H54 (cell line): Measurements from ENCODE around the gene TNK2.
A peak's percentile ranks its signal among the peaks of the same experiment; 100 is the strongest.
"Not testable (repeated sequence)": the region's sequence is repeated elsewhere in the genome, so short reads cannot be mapped to it uniquely, and the experiment has no call there.

Experiments used
- DNase-seq: peaks from one replicate; pipeline ENCODE4 v3.0.0; 2011; ENCODE audit warnings: low spot score, mixed read lengths; ENCODE audit not compliant: insufficient read length
- FAIRE-seq: peaks from 3 replicates; lab custom pipeline; 2011; peaks lifted over from hg19 to GRCh38; lab: Jason Lieb, UNC
- POLR2A ChIP-seq: IDR thresholded peaks from 2 replicates; pipeline ENCODE4 v1.6.1; 2011; ENCODE audit warnings: low read depth, mild to moderate bottlenecking, low read length

Gene TNK2

GRCh38 chr3:195838714-195839113 is 69.6 kb downstream of the TNK2 start:
- TF ChIP-seq POLR2A, result no peak
- no peak for FAIRE-seq
- no peak for DNase-seq

DNA sequence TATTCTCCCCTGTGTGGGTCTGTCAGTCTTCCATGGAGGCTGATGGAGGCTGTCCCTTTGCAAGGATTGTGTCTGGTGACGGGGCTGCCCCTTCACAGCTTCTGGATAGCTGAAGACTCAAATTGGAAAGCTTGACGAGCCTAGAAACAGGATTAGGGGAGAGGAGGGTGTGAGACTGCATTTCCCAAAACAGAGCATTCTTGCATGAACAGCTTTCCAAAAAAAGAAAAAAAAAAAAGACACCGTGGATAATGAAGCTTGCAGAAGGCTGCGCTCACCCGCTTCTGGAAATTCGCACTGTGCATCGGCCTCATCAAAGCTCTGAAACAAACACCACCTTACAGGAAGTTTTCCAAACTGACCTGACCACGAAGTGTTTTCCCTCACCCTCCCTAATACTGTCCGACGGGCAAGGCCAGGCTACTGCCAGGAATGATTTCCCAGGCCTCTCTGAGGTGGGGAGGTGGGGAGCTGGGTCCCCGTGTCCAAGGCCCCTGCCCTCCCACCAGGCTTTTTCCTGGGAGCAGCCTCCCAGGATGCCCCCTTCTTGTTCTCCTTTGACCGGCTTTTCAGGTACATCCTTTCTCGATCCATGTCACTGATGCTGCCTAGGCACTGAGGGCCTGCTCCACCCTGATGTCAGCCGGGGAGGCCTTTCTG is 71.7 kb downstream of the TNK2 start:
- no peak for DNase-seq
- FAIRE-seq, result no peak
- no peak for TF ChIP-seq POLR2A

DNA sequence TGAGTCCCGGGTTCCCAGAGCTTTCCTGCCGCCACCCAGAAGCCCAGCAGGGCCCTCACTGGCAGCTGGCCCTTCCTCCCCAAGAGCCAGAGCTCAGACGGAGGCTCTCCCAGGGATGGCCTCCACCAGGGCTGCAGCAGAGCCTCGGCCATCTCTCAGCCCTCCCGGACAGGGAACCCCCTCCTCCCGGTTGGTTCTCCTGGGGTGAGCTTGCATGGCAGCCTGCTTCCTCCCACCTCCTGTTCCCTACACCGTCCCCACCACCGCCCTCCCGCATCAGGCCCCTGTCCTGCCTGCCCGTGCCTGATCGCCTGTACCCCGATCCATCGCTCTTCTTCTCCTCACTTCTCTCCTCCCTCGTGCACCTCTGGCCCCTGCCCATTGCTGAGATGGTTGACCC is 72.6 kb downstream of the TNK2 start:
- DNase-seq (no peak), FAIRE-seq (no peak)
- TF ChIP-seq POLR2A, result no peak

- TF ChIP-seq POLR2A, result no peak
- FAIRE-seq, result no peak
These were observed 73.4 kb downstream of the TNK2 start for GRCh38 chr3:195834675-195835583.

DNA sequence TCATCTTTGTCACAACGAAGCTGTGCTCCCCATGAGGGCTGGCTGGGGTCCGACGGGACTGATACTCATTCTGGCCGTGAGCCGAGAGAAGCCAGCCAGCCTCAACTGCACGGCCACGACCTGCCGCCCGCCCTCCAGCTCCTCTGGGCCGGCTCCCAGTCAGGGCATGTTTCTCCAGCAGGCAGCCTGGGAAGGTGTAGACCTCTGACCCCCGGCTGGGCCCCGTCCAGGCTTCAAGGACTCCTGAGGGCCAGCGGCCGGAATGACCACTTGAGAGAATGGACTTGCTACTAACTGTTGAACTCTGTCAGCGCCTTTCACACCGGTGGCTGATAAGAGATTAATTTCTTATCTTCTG is 78.5 kb downstream of the TNK2 start:
- DNase-seq, result no peak
- FAIRE-seq, result no peak
- TF ChIP-seq POLR2A, result no peak

More at GRCh38 chr3:195834675-195835583, 73.4 kb downstream of the TNK2 start:
- no peak for DNase-seq

DNA sequence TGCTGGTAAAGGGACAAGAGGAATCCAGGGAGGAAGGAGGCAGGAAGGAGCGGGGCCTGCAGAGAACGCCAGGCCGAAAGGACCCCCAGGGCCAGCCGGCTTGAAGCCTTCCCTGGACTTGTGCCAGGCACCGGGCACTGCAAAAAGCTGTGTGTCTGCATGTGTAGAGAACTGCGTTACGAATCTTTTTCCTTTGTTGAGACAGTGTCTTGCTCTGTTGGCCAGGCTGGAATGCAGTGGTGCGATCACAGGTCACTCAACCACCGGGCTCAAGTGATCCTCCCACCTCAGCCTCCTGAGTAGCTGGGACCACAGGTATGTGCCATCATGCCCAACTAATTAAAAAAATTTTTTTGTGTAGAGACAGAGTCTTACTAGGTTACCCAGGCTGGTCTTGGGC is 79.6 kb downstream of the TNK2 start:
- FAIRE-seq, result no peak
- TF ChIP-seq POLR2A, result no peak

DNA sequence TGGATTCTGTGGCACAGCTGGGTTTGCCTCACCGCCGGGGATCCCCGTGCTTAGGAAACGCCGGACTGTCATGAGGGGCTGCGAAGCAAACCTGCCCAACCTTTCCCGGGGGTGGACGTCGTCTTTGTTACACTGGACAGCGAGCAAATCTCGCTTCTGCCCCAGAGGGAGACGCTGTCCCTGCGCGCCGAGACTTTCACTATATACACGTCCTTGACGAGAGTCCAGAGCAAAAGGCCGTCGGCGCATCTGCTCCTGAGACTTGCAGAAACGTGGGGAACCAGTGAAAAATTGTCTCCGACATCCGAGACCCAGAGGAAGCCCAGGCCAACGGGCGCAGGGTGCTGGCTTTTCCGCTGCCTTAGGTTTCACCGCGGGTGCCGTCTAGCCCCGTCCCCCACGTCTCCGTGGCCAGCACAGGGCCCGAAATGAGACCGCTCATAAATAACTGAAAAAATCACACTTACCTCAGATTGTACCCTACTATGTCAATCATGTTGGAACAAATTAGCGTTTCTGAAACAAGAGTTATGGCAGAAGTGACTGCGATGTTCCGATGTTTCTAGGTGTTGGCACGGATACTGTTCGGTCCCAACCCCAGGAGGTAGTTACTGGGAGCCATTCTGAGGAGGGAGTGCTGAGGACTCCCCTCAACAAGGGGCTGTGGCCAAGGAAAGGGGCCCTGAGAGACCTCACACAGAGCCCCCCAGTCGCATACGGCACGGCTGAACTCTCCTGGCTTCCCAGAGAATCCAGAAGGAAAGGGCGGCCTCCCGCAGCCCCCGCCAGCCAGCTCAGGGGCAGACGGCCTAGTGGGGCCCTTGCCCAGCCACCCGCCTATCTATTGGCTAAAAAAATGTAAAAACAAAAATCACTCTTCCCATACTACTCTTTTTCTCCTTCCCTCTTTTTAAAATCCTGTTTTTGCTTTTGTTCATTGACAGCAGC is 82.2 kb downstream of the TNK2 start:
- no peak for TF ChIP-seq POLR2A
- DNase-seq (no peak), FAIRE-seq (no peak)

More for the DNA sequence above, 79.6 kb downstream of the TNK2 start:
- no peak for DNase-seq

GRCh38 chr3:195825191-195825588 is 83.2 kb downstream of the TNK2 start:
- no peak for TF ChIP-seq POLR2A
- DNase-seq (no peak), FAIRE-seq (no peak)

GRCh38 chr3:195824425-195825190 is 83.7 kb downstream of the TNK2 start:
- not testable (repeated sequence) for FAIRE-seq, DNase-seq

DNA sequence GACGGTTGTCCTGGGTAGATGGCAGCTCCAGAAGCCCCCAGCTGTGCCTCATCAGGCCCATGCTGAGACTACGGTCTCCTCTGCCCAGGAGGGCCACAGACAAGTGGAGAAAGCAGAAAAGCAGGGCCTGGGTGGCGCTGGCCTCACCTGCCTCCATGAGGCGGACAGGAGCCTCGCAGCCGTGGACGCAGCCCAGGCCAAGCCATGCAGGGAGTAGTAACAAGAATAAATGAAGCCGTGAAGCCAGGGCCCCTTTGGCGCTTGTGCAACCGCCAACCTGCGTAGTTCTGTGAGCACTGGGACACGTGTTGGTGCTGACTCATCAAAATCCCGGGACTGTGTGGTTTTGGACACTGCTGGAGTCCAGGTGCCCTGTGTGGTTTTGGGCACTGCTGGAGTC is 84.4 kb downstream of the TNK2 start:
- DNase-seq, result peak; percentile 63
- FAIRE-seq, result no peak
- TF ChIP-seq POLR2A, result no peak

GRCh38 chr3:195823280-195823679 is 85.1 kb downstream of the TNK2 start:
- no peak for TF ChIP-seq POLR2A
- DNase-seq, result no peak
- FAIRE-seq, result no peak

GRCh38 chr3:195822131-195822696 is 86.1 kb downstream of the TNK2 start:
- DNase-seq (no peak), FAIRE-seq (no peak)
- no peak for TF ChIP-seq POLR2A

DNA sequence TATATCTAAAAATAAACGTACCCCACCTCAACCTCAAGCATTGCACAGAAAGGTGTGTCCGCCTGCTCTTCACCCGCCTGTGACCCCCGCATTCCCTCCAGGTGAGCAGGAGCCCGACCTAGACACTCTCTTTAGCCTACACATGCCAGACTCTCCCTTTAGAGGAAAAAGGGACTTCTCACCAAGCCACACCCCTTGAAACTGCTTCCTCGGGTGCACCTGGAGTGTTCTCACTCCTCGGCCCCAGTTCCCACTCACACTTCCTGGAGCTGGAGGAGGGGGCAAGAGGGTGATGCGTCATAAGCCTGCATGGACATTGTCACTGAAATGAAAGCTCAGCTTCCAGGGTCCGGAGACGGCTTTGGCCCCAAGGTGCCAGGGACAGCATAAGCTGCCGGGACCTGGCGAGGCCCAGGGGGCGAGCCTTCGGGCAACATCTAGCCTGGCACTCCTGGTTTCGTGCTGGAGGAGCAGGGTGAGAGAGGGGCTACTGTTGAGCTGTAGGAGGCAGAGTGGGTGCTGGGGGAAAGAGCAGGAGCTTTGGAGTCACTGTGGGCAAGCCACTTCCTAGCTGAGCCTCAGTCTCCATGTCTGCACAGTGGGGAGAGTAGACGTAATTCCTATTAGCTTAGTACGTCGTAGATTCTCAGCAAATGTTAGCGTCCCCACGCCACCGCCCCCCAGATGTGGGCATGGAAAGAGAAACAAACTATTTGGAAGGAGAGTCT is 86.8 kb downstream of the TNK2 start:
- no peak for TF ChIP-seq POLR2A
- no peak for FAIRE-seq
- DNase-seq, result no peak
